ENCODE data around the gene TAF15. TPM values are rescaled to one million over a fixed set of nuclear protein-coding genes. Genes with fewer than 3 reads are reported as not detected.

TAF15 gene
- total RNA-seq, 1 donor from 2014 or later: 326 TPM

- Mint-ChIP-seq H3K27ac (no peak overlapping the region), H3K9me3 (no peaks in the 10 kb centered on the region), H3K27me3 (no peaks in the 10 kb centered on the region), H3K36me3 (ENCODE audit: low read depth) (peaks cover 20% of the 10 kb centered on the region), H3K4me1 (peaks cover 52% of the 10 kb centered on the region), H3K4me3 (peak overlapping the region; percentile 9)
- no peak for DNase-seq
- intact Hi-C loops (cut with micrococcal nuclease): no loop called here
These were observed 68.2 kb downstream of the TAF15 start for GRCh38 chr17:35877345-35878029.

- H3K27me3 Mint-ChIP-seq: no peaks in the 10 kb centered on the region
- intact Hi-C loops (cut with micrococcal nuclease): no loop called here
- H3K4me3 Mint-ChIP-seq: peak overlapping the region; percentile 40
- DNase-seq: no peak
- H3K27ac Mint-ChIP-seq: peak overlapping the region; percentile 65
- peaks cover 18% of the 10 kb centered on the region for H3K36me3 Mint-ChIP-seq (ENCODE audit: low read depth)
- peaks cover 52% of the 10 kb centered on the region for H3K4me1 Mint-ChIP-seq
- no peaks in the 10 kb centered on the region for H3K9me3 Mint-ChIP-seq
These were observed 69.1 kb downstream of the TAF15 start for GRCh38 chr17:35878361-35878760.

- intact Hi-C loops (cut with micrococcal nuclease): loop anchor here (1.0 kb wide), 2 partner anchors 9 to 16 kb away; no protein-coding TSS in a partner anchor
These were observed 70.7 kb downstream of the TAF15 start, which contains the start of gene CCL5 for GRCh38 chr17:35879773-35880654. Gene CCL5, minus strand, starts transcription at chr17:35880360.

DNA sequence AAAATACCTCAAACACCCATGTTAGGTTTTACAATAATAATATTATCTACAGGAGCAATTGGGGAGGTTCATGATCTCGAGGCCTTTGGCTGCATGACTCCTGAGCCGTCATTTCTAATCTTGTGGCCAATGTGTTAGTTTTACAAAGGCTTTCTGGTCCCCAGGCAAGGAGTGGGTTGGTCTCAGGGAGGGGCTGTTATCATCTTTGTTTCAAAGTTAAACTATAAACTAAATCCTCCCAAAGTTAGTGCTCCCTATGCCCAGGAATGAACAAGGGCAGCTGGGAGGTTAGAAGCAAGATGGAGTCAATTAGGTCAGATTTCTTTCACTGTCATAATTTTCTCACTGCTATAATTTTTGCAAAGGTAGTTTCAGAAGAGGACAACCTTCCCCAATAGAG is 80.0 kb downstream of the TAF15 start:
- intact Hi-C loops (cut with micrococcal nuclease): loop anchor here (1.0 kb wide), 2 partner anchors 9 kb away; partner anchors contain the start of gene CCL5
- H3K9me3 Mint-ChIP-seq: peaks cover 4% of the 10 kb centered on the region
- H3K36me3 Mint-ChIP-seq (ENCODE audit: low read depth): peaks cover 3% of the 10 kb centered on the region
- no peak for DNase-seq
- H3K27me3 Mint-ChIP-seq: no peaks in the 10 kb centered on the region
- H3K27ac Mint-ChIP-seq: peak overlapping the region; percentile 75
- peaks cover 46% of the 10 kb centered on the region for H3K4me1 Mint-ChIP-seq
- H3K4me3 Mint-ChIP-seq: peak overlapping the region; percentile 28

More at GRCh38 chr17:35879773-35880654, 70.7 kb downstream of the TAF15 start, which contains the start of gene CCL5:
- Mint-ChIP-seq H3K27ac (peak within 1 kb of the TSS; percentile 92), H3K4me3 (peak within 1 kb of the TSS; percentile 78), H3K9me3 (no peaks in the 10 kb centered on the region), H3K36me3 (ENCODE audit: low read depth) (peaks cover 14% of the 10 kb centered on the region), H3K4me1 (peaks cover 50% of the 10 kb centered on the region), H3K27me3 (no peaks in the 10 kb centered on the region)
- peak; percentile 89 for DNase-seq

GRCh38 chr17:35889818-35890773 is 80.8 kb downstream of the TAF15 start:
- Mint-ChIP-seq H3K36me3 (ENCODE audit: low read depth) (peaks cover 3% of the 10 kb centered on the region), H3K4me1 (peaks cover 47% of the 10 kb centered on the region), H3K9me3 (peaks cover 4% of the 10 kb centered on the region), H3K4me3 (peak overlapping the region; percentile 44), H3K27ac (peak overlapping the region; percentile 77), H3K27me3 (no peaks in the 10 kb centered on the region)
- DNase-seq: peak; percentile 69
- intact Hi-C loops (cut with micrococcal nuclease): loop anchor here (1.0 to 10.0 kb wide), 3 partner anchors 8 to 185 kb away; partner anchors contain the start of gene CCL5

- Mint-ChIP-seq H3K27me3 (no peaks in the 10 kb centered on the region), H3K36me3 (ENCODE audit: low read depth) (peaks cover 3% of the 10 kb centered on the region), H3K27ac (peak overlapping the region; percentile 67), H3K9me3 (peaks cover 4% of the 10 kb centered on the region), H3K4me3 (peak overlapping the region; percentile 18), H3K4me1 (peaks cover 54% of the 10 kb centered on the region)
- DNase-seq: peak; percentile 90
- intact Hi-C loops (cut with micrococcal nuclease): loop anchor here (10.0 kb wide), 1 partner anchor 184 kb away; no protein-coding TSS in a partner anchor
These were observed 81.5 kb downstream of the TAF15 start for GRCh38 chr17:35890774-35891155.

DNA sequence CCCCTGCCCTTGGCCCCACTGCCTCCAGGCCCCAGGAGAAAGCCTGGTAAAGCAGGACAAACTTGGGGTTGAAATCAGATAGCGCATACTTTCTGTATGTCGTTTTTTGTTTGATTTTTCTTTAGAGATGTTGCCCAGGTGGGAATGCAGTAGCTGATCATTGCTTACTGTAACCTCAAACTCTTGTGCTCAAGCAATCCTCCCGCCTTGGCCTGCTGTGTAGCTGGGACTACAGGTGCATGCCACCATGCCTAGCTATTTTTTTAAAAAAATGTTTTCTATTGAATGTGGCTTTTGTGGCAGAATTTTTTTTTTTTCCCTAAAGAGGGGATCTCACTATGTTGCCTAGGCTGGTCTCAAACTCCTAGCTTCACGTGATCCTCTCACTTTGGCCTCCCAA is 82.0 kb downstream of the TAF15 start:
- intact Hi-C loops (cut with micrococcal nuclease): loop anchor here (10.0 kb wide), 1 partner anchor 184 kb away; no protein-coding TSS in a partner anchor

GRCh38 chr17:35892091-35893035 is 83.1 kb downstream of the TAF15 start:
- peaks cover 63% of the 10 kb centered on the region for H3K4me1 Mint-ChIP-seq
- H3K36me3 Mint-ChIP-seq (ENCODE audit: low read depth): peaks cover 3% of the 10 kb centered on the region
- H3K27ac Mint-ChIP-seq: peak overlapping the region; percentile 83
- peak; percentile 78 for DNase-seq
- intact Hi-C loops (cut with micrococcal nuclease): loop anchor here (2.0 to 10.0 kb wide), 2 partner anchors 38 to 182 kb away; partner anchors contain the start of gene RDM1
- H3K4me3 Mint-ChIP-seq: peak overlapping the region; percentile 29
- H3K27me3 Mint-ChIP-seq: no peaks in the 10 kb centered on the region
- H3K9me3 Mint-ChIP-seq: peaks cover 4% of the 10 kb centered on the region

More for the DNA sequence above, 82.0 kb downstream of the TAF15 start:
- H3K27ac Mint-ChIP-seq: peak overlapping the region; percentile 67
- peaks cover 3% of the 10 kb centered on the region for H3K36me3 Mint-ChIP-seq (ENCODE audit: low read depth)
- H3K4me3 Mint-ChIP-seq: peak overlapping the region; percentile 18
- no peak for DNase-seq
- peaks cover 59% of the 10 kb centered on the region for H3K4me1 Mint-ChIP-seq
- peaks cover 4% of the 10 kb centered on the region for H3K9me3 Mint-ChIP-seq
- no peaks in the 10 kb centered on the region for H3K27me3 Mint-ChIP-seq

DNA sequence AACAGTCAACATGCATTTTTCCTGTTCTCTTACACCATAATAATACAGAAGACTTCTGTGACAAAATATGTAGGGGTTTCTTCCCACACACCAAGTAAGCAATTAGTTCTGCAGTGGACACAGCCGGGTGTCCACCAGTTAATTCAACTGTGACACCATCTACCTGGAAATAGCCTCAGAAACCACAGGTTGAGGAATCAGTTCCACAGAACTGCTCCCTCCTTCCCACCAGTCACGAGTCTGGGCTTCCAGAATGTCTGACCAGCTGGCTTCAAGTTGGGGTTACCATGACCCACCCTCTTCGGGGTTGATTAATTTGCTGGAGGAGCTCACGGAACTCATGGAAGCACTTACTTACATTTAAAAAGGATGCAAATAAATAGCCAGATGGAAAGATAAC is 84.5 kb downstream of the TAF15 start:
- Mint-ChIP-seq H3K36me3 (ENCODE audit: low read depth) (peaks cover 3% of the 10 kb centered on the region), H3K4me1 (peaks cover 69% of the 10 kb centered on the region), H3K4me3 (no peak overlapping the region), H3K9me3 (peaks cover 4% of the 10 kb centered on the region), H3K27ac (no peak overlapping the region), H3K27me3 (no peaks in the 10 kb centered on the region)
- no peak for DNase-seq
- intact Hi-C loops (cut with micrococcal nuclease): loop anchor here (2.0 to 10.0 kb wide), 2 partner anchors 37 to 181 kb away; partner anchors contain the start of gene RDM1

DNA sequence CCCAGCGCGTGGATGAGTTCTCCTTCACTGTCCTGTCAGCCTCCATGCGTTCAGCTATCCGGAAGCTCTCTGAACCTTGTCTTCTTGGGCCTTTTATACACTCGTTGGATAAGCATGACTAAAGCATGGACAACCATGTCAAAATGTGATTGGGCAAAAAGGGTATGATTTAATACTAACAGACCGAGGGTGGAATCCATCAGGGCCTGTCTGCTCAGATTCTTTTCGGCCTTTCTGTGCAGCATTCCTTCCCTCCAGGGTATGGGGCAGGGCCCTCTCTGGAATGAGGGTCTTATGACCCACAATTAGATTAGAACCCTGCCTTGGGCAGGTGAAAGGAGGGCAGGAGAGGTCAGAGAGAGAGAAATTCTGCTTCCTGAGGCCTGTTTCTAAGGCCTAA is 84.9 kb downstream of the TAF15 start:
- H3K4me3 Mint-ChIP-seq: no peak overlapping the region
- peak overlapping the region; percentile 21 for H3K27ac Mint-ChIP-seq
- intact Hi-C loops (cut with micrococcal nuclease): loop anchor here (10.0 kb wide), 1 partner anchor 181 kb away; no protein-coding TSS in a partner anchor
- peaks cover 4% of the 10 kb centered on the region for H3K9me3 Mint-ChIP-seq
- peaks cover 68% of the 10 kb centered on the region for H3K4me1 Mint-ChIP-seq
- no peak for DNase-seq
- no peaks in the 10 kb centered on the region for H3K27me3 Mint-ChIP-seq
- peaks cover 2% of the 10 kb centered on the region for H3K36me3 Mint-ChIP-seq (ENCODE audit: low read depth)

- peaks cover 66% of the 10 kb centered on the region for H3K4me1 Mint-ChIP-seq
- no peaks in the 10 kb centered on the region for H3K27me3 Mint-ChIP-seq
- H3K4me3 Mint-ChIP-seq: peak overlapping the region; percentile 54
- peak; percentile 79 for DNase-seq
- H3K27ac Mint-ChIP-seq: peak overlapping the region; percentile 94
- peaks cover 2% of the 10 kb centered on the region for H3K36me3 Mint-ChIP-seq (ENCODE audit: low read depth)
- intact Hi-C loops (cut with micrococcal nuclease): loop anchor here (1.0 to 10.0 kb wide), 2 partner anchors 16 to 179 kb away; partner anchors contain the start of gene CCL5
- H3K9me3 Mint-ChIP-seq: peaks cover 4% of the 10 kb centered on the region
These were observed 86.6 kb downstream of the TAF15 start for GRCh38 chr17:35895636-35896587.

All from activated CD4-positive, alpha-beta T cell treated with anti-CD3 and anti-CD28 coated beads, Interleukin-2, amount 10 ng/mL, durations not matched to agents 24 days and 14 days (primary cell).